ENCODE data around the gene ATP8A2. TPM values are rescaled to one million over a fixed set of nuclear protein-coding genes. Genes with fewer than 3 reads are reported as not detected.

The ATP8A2 gene
- total RNA-seq, 2 donors from 2014 or later: 1.6 to 2.9 TPM

DNA sequence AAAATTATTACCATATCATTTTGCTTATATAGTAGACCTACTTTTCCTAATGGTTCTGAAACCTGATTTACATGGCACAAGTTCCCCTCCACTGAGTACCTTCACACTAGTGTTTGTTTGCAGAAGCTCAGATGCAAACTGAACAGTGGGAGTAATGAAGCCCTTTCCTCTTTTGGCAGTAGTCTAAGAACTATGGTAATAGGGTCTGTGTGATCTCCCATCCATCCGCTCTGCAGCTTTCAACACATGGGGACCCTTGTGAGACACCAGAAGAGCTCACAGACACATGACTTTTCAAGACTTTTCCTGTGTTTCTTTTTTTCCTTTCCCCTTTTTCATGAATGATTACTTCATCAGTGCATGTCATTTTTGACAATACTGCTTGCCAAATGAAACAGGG lies 336.0 kb downstream of the ATP8A2 start:
- TF ChIP-seq, protein P1, sequence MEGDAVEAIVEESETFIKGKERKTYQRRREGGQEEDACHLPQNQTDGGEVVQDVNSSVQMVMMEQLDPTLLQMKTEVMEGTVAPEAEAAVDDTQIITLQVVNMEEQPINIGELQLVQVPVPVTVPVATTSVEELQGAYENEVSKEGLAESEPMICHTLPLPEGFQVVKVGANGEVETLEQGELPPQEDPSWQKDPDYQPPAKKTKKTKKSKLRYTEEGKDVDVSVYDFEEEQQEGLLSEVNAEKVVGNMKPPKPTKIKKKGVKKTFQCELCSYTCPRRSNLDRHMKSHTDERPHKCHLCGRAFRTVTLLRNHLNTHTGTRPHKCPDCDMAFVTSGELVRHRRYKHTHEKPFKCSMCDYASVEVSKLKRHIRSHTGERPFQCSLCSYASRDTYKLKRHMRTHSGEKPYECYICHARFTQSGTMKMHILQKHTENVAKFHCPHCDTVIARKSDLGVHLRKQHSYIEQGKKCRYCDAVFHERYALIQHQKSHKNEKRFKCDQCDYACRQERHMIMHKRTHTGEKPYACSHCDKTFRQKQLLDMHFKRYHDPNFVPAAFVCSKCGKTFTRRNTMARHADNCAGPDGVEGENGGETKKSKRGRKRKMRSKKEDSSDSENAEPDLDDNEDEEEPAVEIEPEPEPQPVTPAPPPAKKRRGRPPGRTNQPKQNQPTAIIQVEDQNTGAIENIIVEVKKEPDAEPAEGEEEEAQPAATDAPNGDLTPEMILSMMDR (conservative IDR thresholded peaks at IDR 0.05): no peak
- Mint-ChIP-seq H3K27ac (no peak overlapping the region), H3K4me1 (peaks cover 10% of the 10 kb centered on the region), H3K4me3 (no peak overlapping the region), H3K36me3 (ENCODE audit: low read depth) (no peaks in the 10 kb centered on the region), H3K9me3 (no peaks in the 10 kb centered on the region), H3K27me3 (ENCODE audit: insufficient read depth) (no peaks in the 10 kb centered on the region)
- no peaks in the 10 kb centered on the region for H3K9me3 ChIP-seq (ENCODE audit: control insufficient read depth, low read length)
- no peak overlapping the region for H3K27ac ChIP-seq (ENCODE audit: low read depth, low read length)
- H3K27me3 ChIP-seq (ENCODE audit: control insufficient read depth, insufficient read depth, low read length, poor library complexity, severe bottlenecking): no peaks in the 10 kb centered on the region
- no peak for DNase-seq
- no peaks in the 10 kb centered on the region for H3K4me1 ChIP-seq (ENCODE audit: control insufficient read depth, insufficient read depth, low read length)
- WGBS, 2 experiments (ENCODE audit: insufficient coverage in 1 of 2, insufficient read length in 1 of 2): 67 to 92% methylated on average over 1 of the region's 1 CpG
- H3K4me3 ChIP-seq (ENCODE audit: low read length): no peak overlapping the region
- H3K36me3 ChIP-seq (ENCODE audit: control insufficient read depth, insufficient read depth, low read length): no peaks in the 10 kb centered on the region
- no peak overlapping the region for H3K9ac ChIP-seq (ENCODE audit: extremely low read depth, low read length, poor library complexity, severe bottlenecking)

DNA sequence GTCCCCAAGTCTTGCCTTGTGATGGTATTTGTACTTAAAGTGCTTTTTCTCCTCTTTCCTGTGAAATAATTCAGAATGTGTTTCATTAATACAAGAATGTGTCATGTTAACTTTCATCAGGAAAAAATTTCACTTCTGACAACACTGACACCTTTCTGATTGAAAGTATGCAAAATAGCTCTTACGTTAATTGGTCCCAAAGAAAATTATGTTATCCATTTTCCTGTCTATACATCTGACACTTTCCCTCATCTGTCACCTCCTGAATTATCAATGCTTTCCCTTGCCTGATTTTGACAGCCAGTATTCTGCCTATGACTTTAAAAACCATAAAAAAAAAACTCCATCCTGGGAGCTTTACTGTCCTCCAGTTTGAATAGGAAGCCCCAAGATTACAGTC lies 336.5 kb downstream of the ATP8A2 start:
- Histone ChIP-seq H3K9me3 (ENCODE audit: control insufficient read depth, low read length) (no peaks in the 10 kb centered on the region), H3K4me1 (ENCODE audit: control insufficient read depth, insufficient read depth, low read length) (no peaks in the 10 kb centered on the region), H3K27ac (ENCODE audit: low read depth, low read length) (no peak overlapping the region), H3K4me3 (ENCODE audit: low read length) (no peak overlapping the region), H3K9ac (ENCODE audit: extremely low read depth, low read length, poor library complexity, severe bottlenecking) (no peak overlapping the region), H3K36me3 (ENCODE audit: control insufficient read depth, insufficient read depth, low read length) (no peaks in the 10 kb centered on the region), H3K27me3 (ENCODE audit: control insufficient read depth, insufficient read depth, low read length, poor library complexity, severe bottlenecking) (no peaks in the 10 kb centered on the region)
- Mint-ChIP-seq H3K9me3 (no peaks in the 10 kb centered on the region), H3K27me3 (ENCODE audit: insufficient read depth) (no peaks in the 10 kb centered on the region), H3K4me1 (peaks cover 8% of the 10 kb centered on the region), H3K27ac (no peak overlapping the region), H3K4me3 (no peak overlapping the region), H3K36me3 (ENCODE audit: low read depth) (no peaks in the 10 kb centered on the region)
- TF ChIP-seq, protein P1 (conservative IDR thresholded peaks at IDR 0.05): no peak
- WGBS, 2 experiments (ENCODE audit: insufficient coverage in 1 of 2, insufficient read length in 1 of 2): 90 to 96% methylated on average over 1 of the region's 1 CpG
- no peak for DNase-seq

DNA sequence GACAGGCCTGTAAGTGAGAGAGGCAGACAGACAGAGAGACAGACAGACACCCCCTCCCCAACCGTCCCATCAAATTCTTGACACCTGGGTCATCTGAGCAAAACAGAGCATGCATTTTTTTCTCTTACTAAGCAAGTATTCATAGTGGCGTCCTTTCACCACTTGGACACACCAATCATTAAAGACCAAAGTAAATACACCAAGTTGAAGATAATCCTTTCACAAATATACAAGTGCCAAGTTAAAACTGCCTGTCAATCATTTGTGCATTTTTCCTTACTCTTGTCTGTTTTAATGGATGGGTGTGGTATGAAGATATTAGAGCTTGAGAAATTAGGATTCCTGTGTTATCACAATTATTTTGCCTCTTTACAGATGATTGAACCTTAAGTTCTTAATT lies 337.3 kb downstream of the ATP8A2 start:
- no peak for DNase-seq
- Histone ChIP-seq H3K36me3 (ENCODE audit: control insufficient read depth, insufficient read depth, low read length) (no peaks in the 10 kb centered on the region), H3K27me3 (ENCODE audit: control insufficient read depth, insufficient read depth, low read length, poor library complexity, severe bottlenecking) (no peaks in the 10 kb centered on the region), H3K9me3 (ENCODE audit: control insufficient read depth, low read length) (no peaks in the 10 kb centered on the region), H3K4me3 (ENCODE audit: low read length) (no peak overlapping the region), H3K4me1 (ENCODE audit: control insufficient read depth, insufficient read depth, low read length) (no peaks in the 10 kb centered on the region), H3K27ac (ENCODE audit: low read depth, low read length) (no peak overlapping the region), H3K9ac (ENCODE audit: extremely low read depth, low read length, poor library complexity, severe bottlenecking) (no peak overlapping the region)
- no peaks in the 10 kb centered on the region for H3K9me3 Mint-ChIP-seq
- peaks cover 8% of the 10 kb centered on the region for H3K4me1 Mint-ChIP-seq
- no peak overlapping the region for H3K27ac Mint-ChIP-seq
- WGBS, 2 experiments (ENCODE audit: insufficient coverage in 1 of 2, insufficient read length in 1 of 2): 89 to 100% methylated on average over 1 to 2 of the region's 2 CpGs
- no peak overlapping the region for H3K4me3 Mint-ChIP-seq
- TF ChIP-seq, protein P1 (conservative IDR thresholded peaks at IDR 0.05): no peak
- H3K27me3 Mint-ChIP-seq (ENCODE audit: insufficient read depth): no peaks in the 10 kb centered on the region
- H3K36me3 Mint-ChIP-seq (ENCODE audit: low read depth): no peaks in the 10 kb centered on the region

Measured in endodermal cell (in vitro differentiated cells).